Vagina (tissue), 2 donors: Measurements from ENCODE around the gene ZNF827.

Experiments
- POLR2A ChIP-seq, 2 donors: fragments of 450-650 bp; IDR thresholded peaks; one replicate each; pipeline ENCODE4 v1.6.1; 2017; ENCODE audit warnings: antibody characterized with exemption in 2 of 2, mild to moderate bottlenecking in 2 of 2, moderate library complexity in 2 of 2
- TF ChIP-seq, protein P1 (sequence below), 3 experiments: fragments of 450-650 bp in 2 of 3; fragments of 200-600 bp in 1 of 3; sonication (generic) in 1 of 3; IDR thresholded peaks; one replicate each; pipeline ENCODE4 v1.5.1; 2017 to 2019; ENCODE audit warnings: antibody characterized with exemption in 3 of 3, mild to moderate bottlenecking in 2 of 3, moderate library complexity in 2 of 3

DNA sequence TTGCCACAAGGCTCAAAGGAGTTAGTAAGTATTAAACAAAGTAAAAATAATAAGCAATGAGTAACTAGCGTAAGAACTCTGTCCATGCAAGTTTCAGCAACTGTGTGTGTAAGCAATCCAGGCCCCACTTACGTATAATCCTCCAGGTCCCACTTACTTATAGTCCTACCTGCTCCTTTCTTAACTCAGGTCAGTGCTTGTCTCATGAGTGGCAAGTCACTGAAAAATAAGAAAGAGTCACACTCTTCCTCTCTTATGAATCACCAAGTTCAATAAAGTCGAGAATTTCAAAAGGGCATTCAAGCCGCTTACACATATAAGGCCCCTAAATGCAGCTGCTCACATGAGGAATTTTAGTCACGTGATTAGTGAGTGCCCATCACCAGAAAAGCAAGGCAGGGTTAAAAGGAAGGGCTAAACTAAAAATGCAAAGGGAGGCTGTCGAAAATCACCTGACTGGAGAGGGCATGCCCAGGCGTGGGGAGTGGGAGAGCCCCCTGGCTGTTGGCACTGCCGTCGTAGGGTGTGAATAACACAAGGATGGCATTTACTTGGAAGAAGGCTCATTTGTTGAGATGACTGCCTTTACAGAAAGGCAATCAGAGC is 58.2 kb downstream of the ZNF827 start:
- TF ChIP-seq, protein P1, sequence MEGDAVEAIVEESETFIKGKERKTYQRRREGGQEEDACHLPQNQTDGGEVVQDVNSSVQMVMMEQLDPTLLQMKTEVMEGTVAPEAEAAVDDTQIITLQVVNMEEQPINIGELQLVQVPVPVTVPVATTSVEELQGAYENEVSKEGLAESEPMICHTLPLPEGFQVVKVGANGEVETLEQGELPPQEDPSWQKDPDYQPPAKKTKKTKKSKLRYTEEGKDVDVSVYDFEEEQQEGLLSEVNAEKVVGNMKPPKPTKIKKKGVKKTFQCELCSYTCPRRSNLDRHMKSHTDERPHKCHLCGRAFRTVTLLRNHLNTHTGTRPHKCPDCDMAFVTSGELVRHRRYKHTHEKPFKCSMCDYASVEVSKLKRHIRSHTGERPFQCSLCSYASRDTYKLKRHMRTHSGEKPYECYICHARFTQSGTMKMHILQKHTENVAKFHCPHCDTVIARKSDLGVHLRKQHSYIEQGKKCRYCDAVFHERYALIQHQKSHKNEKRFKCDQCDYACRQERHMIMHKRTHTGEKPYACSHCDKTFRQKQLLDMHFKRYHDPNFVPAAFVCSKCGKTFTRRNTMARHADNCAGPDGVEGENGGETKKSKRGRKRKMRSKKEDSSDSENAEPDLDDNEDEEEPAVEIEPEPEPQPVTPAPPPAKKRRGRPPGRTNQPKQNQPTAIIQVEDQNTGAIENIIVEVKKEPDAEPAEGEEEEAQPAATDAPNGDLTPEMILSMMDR (IDR thresholded peaks at IDR 0.05), result no peak
- TF ChIP-seq POLR2A (IDR thresholded peaks at IDR 0.05), result no peak
